A549 (cell line): Measurements from ENCODE around the gene SETD3.

Experiments
- CHD4 ChIP-seq: fragments of 200-600 bp; sonication (generic); IDR thresholded peaks from 2 replicates; pipeline ENCODE4 v1.6.1; 2016; ENCODE audit warnings: antibody characterized with exemption, mild to moderate bottlenecking, borderline replicate concordance
- GATA3 ChIP-seq: IDR thresholded peaks from 2 replicates; pipeline ENCODE4 v1.6.1; 2012; ENCODE audit warnings: borderline replicate concordance
- HOXA7 ChIP-seq: fragments of 250-450 bp; sonication (Bioruptor Pico); IDR thresholded peaks from 2 replicates; pipeline ENCODE4 v1.5.0; 2020; ENCODE audit warnings: mild to moderate bottlenecking, moderate library complexity
- POLR2A ChIP-seq: IDR thresholded peaks from 2 replicates; pipeline ENCODE4 v1.6.1; 2012; ENCODE audit warnings: mild to moderate bottlenecking, low read length
- RAD21 ChIP-seq, 2 experiments: fragments of >200 bp in 1 of 2; sonication (Bioruptor Twin) in 1 of 2; formaldehyde crosslinking in 1 of 2; IDR thresholded peaks in 1 of 2; conservative IDR thresholded peaks in 1 of 2; 2 replicates in 1 of 2; 3 replicates in 1 of 2; pipeline ENCODE4 v1.6.1; 2012 to 2018; ENCODE audit warnings: inconsistent platforms in 1 of 2
- TF ChIP-seq, protein P1 (sequence below): fragments of >200 bp; sonication (Bioruptor Twin); formaldehyde crosslinking; IDR thresholded peaks from 3 replicates; pipeline ENCODE4 v1.5.1; 2016
- TF ChIP-seq, protein P2 (sequence below): IDR thresholded peaks from 2 replicates; pipeline ENCODE4 v1.6.1; 2012

DNA sequence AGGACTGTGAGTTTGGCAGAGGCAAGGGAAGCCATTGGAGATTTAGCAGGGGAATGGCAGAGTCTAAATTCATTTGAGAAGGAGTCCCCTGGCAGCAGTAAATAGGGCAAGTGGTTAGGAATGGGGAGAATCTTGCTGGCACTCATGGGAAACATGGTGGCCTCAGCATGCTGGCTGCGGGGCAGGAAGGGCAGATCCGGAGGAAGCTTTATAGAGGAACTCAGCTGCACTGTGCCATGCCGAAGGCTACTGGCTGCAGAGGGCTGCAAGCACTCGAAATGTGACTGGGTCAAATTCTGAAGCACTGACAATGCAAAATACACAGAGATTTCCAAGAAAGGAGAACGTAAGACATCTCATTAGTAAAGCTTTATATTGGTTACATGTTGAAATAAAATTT lies 24.4 kb upstream of the SETD3 start:
- TF ChIP-seq HOXA7 (no peak), POLR2A (no peak), RAD21 (conservative IDR thresholded peaks at IDR 0.05 in 1 of 2, IDR thresholded peaks at IDR 0.05 in 1 of 2) (no peak), CHD4 (no peak), GATA3 (no peak)
- TF ChIP-seq, protein P1, sequence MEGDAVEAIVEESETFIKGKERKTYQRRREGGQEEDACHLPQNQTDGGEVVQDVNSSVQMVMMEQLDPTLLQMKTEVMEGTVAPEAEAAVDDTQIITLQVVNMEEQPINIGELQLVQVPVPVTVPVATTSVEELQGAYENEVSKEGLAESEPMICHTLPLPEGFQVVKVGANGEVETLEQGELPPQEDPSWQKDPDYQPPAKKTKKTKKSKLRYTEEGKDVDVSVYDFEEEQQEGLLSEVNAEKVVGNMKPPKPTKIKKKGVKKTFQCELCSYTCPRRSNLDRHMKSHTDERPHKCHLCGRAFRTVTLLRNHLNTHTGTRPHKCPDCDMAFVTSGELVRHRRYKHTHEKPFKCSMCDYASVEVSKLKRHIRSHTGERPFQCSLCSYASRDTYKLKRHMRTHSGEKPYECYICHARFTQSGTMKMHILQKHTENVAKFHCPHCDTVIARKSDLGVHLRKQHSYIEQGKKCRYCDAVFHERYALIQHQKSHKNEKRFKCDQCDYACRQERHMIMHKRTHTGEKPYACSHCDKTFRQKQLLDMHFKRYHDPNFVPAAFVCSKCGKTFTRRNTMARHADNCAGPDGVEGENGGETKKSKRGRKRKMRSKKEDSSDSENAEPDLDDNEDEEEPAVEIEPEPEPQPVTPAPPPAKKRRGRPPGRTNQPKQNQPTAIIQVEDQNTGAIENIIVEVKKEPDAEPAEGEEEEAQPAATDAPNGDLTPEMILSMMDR = no peak
- TF ChIP-seq, protein P2, sequence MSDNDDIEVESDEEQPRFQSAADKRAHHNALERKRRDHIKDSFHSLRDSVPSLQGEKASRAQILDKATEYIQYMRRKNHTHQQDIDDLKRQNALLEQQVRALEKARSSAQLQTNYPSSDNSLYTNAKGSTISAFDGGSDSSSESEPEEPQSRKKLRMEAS = no peak
